ENCODE results near the gene PLP2. TPM values are rescaled to one million over a fixed set of nuclear protein-coding genes. Genes with fewer than 3 reads are reported as not detected.

Gene PLP2
- total RNA-seq, 1 experiment from 2014 or later = 165 TPM

DNA sequence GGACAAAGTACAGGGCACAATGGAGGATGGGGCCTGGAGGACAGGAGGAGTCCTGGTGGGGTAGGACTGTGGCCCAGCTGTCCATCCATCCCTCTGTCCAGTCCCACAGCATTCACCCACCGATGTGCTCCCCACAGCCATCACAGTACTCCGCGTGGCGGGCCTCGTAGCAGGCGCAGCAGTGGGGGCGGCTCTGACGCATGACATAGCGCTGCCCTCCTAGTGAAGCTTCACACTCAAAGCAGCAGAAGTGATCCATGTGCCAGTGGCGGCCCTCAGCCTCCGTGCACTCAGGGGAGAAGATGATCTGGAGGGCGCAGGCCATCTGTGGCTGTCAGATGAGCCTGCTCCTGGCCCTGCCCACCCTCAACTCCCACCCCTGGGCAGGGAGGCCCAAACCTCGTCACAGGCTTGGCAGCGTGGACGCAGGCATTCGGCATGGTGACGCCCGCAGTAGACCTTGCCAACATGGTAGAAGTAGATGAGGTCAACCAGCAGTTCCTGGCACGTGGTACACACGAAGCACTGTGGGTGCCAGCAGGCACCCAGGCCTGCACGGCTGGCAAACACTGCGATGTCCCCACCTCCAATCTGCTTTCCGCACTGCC lies 6.3 kb downstream of the PLP2 start:
- Histone ChIP-seq H2AFZ (ENCODE audit: low read length) (no peak overlapping the region), H3K4me2 (ENCODE audit: low read length) (no peak overlapping the region), H3K27ac (ENCODE audit: low read length) (no peak overlapping the region), H3K9me2 (replicated peaks; ENCODE audit: low read length) (no peaks in the 10 kb centered on the region), H3K4me3 (ENCODE audit: low read length) (no peak overlapping the region), H3K27me3 (ENCODE audit: low read length) (no peaks in the 10 kb centered on the region), H3K79me2 (ENCODE audit: low read length) (peaks cover 16% of the 10 kb centered on the region), H3K4me1 (ENCODE audit: insufficient read depth, low read length) (peaks cover 5% of the 10 kb centered on the region; the same call in 1 of the 2 replicates), H3K9me3 (ENCODE audit: low read length) (no peaks in the 10 kb centered on the region), H3K36me3 (ENCODE audit: low read depth, low read length) (peaks cover 17% of the 10 kb centered on the region), H3K9ac (ENCODE audit: low read length) (no peak overlapping the region), H4K20me1 (ENCODE audit: low read length) (peaks cover 7% of the 10 kb centered on the region), H3F3A (ENCODE audit: low read length, unreplicated experiment) (no peaks in the 10 kb centered on the region)
- ATAC-seq (no peak), DNase-seq (no peak)
- TF ChIP-seq, protein P1, sequence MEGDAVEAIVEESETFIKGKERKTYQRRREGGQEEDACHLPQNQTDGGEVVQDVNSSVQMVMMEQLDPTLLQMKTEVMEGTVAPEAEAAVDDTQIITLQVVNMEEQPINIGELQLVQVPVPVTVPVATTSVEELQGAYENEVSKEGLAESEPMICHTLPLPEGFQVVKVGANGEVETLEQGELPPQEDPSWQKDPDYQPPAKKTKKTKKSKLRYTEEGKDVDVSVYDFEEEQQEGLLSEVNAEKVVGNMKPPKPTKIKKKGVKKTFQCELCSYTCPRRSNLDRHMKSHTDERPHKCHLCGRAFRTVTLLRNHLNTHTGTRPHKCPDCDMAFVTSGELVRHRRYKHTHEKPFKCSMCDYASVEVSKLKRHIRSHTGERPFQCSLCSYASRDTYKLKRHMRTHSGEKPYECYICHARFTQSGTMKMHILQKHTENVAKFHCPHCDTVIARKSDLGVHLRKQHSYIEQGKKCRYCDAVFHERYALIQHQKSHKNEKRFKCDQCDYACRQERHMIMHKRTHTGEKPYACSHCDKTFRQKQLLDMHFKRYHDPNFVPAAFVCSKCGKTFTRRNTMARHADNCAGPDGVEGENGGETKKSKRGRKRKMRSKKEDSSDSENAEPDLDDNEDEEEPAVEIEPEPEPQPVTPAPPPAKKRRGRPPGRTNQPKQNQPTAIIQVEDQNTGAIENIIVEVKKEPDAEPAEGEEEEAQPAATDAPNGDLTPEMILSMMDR (conservative IDR thresholded peaks at IDR 0.05; ENCODE audit: low read depth, low read length) = no peak
- no peak for TF ChIP-seq EZH2 (IDR thresholded peaks at IDR 0.05; ENCODE audit: low read length, unreplicated experiment)
- no peak for TF ChIP-seq EZH2phosphoT487 (IDR thresholded peaks at IDR 0.05; ENCODE audit: borderline replicate concordance, low read length)
- POLR2A ChIA-PET (ENCODE audit: unreplicated experiment) = no interaction called here
- intact Hi-C loops (cut with micrococcal nuclease) = no loop called here
- CTCF ChIA-PET = no interaction called here
- no TSS peak for BruUV-seq (replicated peaks)

DNA sequence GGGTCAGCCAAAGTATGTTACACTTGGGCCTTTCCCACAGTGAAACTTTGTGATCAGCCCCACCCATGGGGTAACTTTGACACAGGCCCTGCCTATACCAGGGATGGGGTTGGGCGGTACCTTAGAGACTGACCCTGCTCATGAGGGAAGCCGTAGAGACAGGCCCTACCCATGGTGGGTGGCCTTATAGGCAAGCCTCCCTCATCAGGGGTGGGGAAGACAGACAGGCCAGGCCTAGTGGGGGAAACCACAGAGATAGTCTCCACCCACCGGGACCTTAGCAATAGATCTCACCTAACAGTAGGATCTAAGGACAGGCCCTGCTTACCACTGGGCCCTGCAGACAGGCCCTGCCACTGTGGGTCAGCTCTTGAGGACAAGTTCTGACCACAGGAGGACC lies 6.8 kb downstream of the PLP2 start:
- CTCF ChIA-PET = no interaction called here
- BruUV-seq (replicated peaks) = no TSS peak
- H3K36me3 ChIP-seq (ENCODE audit: low read depth, low read length) = peaks cover 16% of the 10 kb centered on the region

DNA sequence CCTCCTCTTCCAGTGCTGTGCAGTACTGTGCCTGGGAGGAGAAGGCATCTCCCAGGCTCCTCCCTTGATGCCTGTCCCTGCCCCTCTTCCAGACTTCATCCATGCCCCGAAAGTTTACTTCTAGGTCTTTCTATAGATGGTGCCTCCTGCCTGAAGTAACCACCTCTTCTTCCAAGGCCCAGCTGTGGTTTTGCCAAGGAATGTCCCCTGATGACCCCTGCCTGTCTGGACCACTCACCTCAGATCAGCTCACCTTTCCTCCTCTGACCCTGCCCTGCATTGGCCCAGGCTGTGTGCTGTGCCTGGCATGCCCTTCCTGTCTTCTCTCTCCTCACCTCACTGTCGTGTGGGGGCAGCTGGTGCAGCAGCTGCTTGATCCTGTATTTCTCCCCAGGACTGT lies 7.7 kb downstream of the PLP2 start:
- BruUV-seq (replicated peaks) = no TSS peak
- Histone ChIP-seq H3K27me3 (ENCODE audit: low read length) (no peaks in the 10 kb centered on the region), H3K4me3 (ENCODE audit: low read length) (no peak overlapping the region), H3K9ac (ENCODE audit: low read length) (no peak overlapping the region), H3K4me1 (ENCODE audit: insufficient read depth, low read length) (peaks cover 6% of the 10 kb centered on the region), H4K20me1 (ENCODE audit: low read length) (peaks cover 5% of the 10 kb centered on the region), H3K4me2 (ENCODE audit: low read length) (no peak overlapping the region), H2AFZ (ENCODE audit: low read length) (no peak overlapping the region), H3K27ac (ENCODE audit: low read length) (no peak overlapping the region), H3K9me3 (ENCODE audit: low read length) (no peaks in the 10 kb centered on the region), H3K36me3 (ENCODE audit: low read depth, low read length) (peaks cover 17% of the 10 kb centered on the region), H3F3A (ENCODE audit: low read length, unreplicated experiment) (no peaks in the 10 kb centered on the region), H3K9me2 (replicated peaks; ENCODE audit: low read length) (no peaks in the 10 kb centered on the region), H3K79me2 (ENCODE audit: low read length) (peaks cover 11% of the 10 kb centered on the region; the same call in 1 of the 2 replicates)
- intact Hi-C loops (cut with micrococcal nuclease) = no loop called here
- ChIA-PET CTCF (no interaction called here), POLR2A (ENCODE audit: unreplicated experiment) (interaction anchor here (0.6 kb wide), 1 partner anchor 496 kb away, joined by 3 read pairs; the partner anchor contains the start of gene WAS)
- DNase-seq = no peak
- no peak for ATAC-seq
- TF ChIP-seq EZH2 (IDR thresholded peaks at IDR 0.05; ENCODE audit: low read length, unreplicated experiment) = no peak
- TF ChIP-seq, protein P1 (conservative IDR thresholded peaks at IDR 0.05; ENCODE audit: low read depth, low read length) = no peak
- TF ChIP-seq EZH2phosphoT487 (IDR thresholded peaks at IDR 0.05; ENCODE audit: borderline replicate concordance, low read length) = no peak

More for the DNA sequence above, 6.8 kb downstream of the PLP2 start:
- H3K4me2 ChIP-seq (ENCODE audit: low read length) = no peak overlapping the region
- POLR2A ChIA-PET (ENCODE audit: unreplicated experiment) = no interaction called here
- H2AFZ ChIP-seq (ENCODE audit: low read length) = no peak overlapping the region
- H3K9me2 ChIP-seq (replicated peaks; ENCODE audit: low read length) = no peaks in the 10 kb centered on the region
- ATAC-seq = no peak
- no peak overlapping the region for H3K9ac ChIP-seq (ENCODE audit: low read length)
- H3K4me1 ChIP-seq (ENCODE audit: insufficient read depth, low read length) = no peaks in the 10 kb centered on the region
- peaks cover 13% of the 10 kb centered on the region for H3K79me2 ChIP-seq (ENCODE audit: low read length)
- intact Hi-C loops (cut with micrococcal nuclease) = no loop called here
- no peak overlapping the region for H3K27ac ChIP-seq (ENCODE audit: low read length)
- TF ChIP-seq EZH2phosphoT487 (IDR thresholded peaks at IDR 0.05; ENCODE audit: borderline replicate concordance, low read length) = no peak
- TF ChIP-seq, protein P1 (conservative IDR thresholded peaks at IDR 0.05; ENCODE audit: low read depth, low read length) = no peak
- TF ChIP-seq EZH2 (IDR thresholded peaks at IDR 0.05; ENCODE audit: low read length, unreplicated experiment) = no peak
- H3K9me3 ChIP-seq (ENCODE audit: low read length) = no peaks in the 10 kb centered on the region
- peaks cover 1% of the 10 kb centered on the region for H4K20me1 ChIP-seq (ENCODE audit: low read length)
- no peaks in the 10 kb centered on the region for H3K27me3 ChIP-seq (ENCODE audit: low read length)
- no peak for DNase-seq
- no peak overlapping the region for H3K4me3 ChIP-seq (ENCODE audit: low read length)
- H3F3A ChIP-seq (ENCODE audit: low read length, unreplicated experiment) = no peaks in the 10 kb centered on the region
